Measurements from ENCODE around the gene SIAH2.

DNA sequence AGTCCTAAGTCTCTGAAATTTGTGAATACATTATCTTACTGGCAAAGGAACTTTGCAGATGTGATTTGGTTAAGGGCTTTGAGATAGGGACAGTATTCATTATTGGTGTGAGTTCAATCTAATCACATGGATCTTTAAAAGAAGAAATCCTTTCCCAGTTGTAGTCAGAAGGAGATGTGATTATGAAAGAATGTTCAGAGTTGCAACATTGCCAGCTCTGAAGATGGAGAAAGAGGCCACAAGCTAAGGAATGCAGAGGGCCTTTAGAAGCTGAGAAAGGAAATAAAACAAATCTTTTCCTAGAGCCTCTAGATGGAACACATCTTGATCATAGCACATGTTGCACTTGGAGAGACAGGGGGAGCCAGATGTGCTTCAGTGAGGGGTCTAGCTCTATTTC lies 27.7 kb upstream of the SIAH2 start:
- TF ChIP-seq ZNF274 (IDR thresholded peaks at IDR 0.05; ENCODE audit: low read depth, low read length), result no peak
- TF ChIP-seq YY1 (IDR thresholded peaks at IDR 0.05; ENCODE audit: insufficient read depth, insufficient read length), result no peak
- no peak for TF ChIP-seq SUZ12 (IDR thresholded peaks at IDR 0.05; ENCODE audit: extremely low read depth, insufficient read depth, insufficient read length)

Data from NT2/D1 (cell line).